T-helper 9 cell (primary cell): ENCODE measurements around the gene NUDT6.

Source experiments
- DNase-seq: peaks from one replicate; pipeline ENCODE4 v3.0.0-alpha.2; 2020
- total RNA-seq, 2 donors: gene quantifications; one replicate each; lab custom pipeline; 2026; lab: John Stamatoyannopoulos, UW

NUDT6 gene
- total RNA-seq = 0.97 to 1.3 reads per million in 2 donors

DNA sequence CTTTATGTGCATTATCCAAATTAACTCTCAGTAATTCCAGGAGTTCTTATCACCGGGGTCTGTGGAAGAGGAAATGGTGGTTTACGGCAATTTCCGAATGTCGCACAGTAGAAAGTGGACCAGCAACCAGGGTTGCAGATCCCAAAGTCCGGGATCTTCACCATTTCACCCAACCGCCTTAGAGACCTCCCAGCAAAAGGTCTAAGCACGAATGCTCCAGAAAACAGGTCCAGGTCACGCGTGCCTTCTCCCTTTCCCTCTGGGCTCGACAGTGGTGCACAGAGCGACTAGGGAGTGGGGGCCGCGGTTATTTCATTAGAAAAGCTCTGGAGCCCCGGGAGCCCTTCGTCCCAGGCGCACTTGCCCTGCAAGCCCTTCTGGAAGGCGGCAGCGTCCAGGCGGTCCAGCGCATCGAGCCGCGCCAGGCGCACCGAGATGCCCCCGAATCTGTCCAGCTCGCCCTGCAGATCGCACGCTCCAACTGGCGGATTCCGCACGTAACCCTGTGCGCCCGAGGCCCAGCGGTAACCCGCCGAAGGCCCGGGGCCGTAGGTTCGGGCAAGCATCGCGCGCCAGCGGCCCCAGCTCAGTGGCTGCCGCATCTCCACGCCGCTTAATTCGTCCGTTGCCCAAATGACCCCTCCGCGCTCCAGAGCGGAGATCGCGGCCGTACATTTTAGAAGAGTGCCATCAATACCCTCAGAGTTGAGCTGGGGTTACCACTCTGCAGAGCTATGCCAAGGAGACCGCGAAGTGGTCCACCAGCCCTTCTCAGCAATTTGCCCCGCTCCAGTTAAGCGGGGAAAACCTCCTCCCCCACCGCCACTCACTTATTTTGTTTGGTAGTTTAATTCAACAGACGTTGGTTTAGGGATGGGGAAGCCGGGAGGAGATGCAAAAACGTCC is at the start of gene NUDT6:
Gene NUDT6, minus strand, starts transcription at position 627 of the 906 bp plus-strand sequence. Its CDS starts 25 bp downstream, at position 602.
- peak; percentile 5 for DNase-seq

DNA sequence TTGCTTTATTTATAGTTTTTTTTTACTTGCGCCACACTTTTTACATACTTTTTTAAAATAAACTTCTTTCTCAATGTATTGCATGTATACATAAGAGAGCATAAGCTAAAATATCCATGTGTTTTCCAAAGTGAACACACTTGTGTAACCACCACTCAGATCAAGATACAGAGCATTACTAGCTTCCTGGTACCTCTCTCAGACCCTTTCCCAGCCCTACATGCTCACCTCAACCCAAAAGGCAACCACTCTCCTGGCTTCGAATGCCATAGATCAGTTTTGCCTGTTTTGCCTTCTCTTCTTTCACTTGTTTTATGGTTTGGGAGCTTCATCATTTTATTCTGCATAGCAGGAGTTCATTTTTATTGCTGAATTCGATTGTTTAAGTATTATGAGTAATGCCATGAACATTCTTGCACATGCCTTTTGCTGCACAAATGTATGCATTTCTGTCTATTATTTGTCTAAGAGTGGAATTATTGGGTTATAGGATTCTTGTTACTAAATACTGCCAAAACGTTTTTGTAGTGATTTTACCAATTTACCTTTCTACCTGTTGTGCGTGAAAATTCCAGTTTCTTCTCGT is 45.9 kb upstream of the NUDT6 start:
- DNase-seq = no peak

DNA sequence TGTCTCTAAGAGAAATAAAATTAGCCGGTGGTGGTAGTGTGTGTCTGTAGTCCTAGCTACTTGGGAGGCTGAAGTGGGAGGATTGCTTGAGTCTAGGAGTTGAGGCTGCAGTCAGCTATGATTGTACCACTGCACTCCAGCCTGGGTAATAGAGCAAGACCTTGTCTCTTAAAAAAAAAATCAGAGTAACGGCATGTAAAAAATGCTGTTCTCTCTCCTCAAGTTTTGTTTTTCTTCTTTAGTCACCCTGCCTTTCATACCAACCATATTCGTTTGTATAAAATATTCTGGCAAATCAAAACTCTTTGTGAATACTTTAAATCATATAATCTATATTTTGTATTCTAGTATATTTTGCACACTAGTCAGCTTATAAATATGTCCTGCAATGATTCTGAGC is 44.8 kb upstream of the NUDT6 start:
- no peak for DNase-seq

DNA sequence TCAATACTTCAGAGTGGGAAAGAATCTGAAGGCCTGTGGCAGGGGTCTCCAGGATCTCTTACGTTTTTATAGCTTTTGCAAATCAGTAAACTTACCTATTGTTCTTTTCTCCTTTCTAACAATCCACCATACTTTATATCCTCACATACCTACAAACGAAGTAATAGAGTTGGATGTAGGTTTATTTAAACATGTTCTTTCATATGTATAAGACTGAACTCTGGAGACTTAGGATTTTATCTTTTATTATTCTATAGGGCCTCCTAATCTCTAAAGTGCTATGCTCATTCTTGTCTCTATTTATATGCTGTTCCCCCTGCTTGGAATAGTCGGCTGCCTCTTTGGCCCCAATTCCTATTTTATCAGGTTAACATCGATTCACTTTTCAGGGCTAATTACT is 43.8 kb upstream of the NUDT6 start:
- no peak for DNase-seq

DNA sequence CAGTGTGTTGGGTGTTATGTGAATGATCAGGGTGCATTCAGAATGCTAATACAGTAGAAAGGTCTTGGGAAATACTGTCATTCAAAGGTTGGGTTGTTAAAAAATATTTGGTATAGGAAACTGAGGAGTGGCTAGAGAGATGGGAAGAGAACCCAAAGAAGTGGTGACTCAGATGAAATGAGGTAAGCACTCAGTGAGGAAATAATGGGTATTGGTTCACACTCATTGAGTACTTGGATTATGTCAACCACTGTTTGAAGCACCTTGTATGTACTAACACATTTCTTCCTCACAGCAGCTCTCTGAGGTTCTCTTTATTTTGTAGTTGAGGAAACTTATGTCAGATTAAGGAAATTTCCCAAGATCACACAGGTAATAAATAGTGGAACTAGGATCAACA is 40.8 kb upstream of the NUDT6 start:
- no peak for DNase-seq

DNA sequence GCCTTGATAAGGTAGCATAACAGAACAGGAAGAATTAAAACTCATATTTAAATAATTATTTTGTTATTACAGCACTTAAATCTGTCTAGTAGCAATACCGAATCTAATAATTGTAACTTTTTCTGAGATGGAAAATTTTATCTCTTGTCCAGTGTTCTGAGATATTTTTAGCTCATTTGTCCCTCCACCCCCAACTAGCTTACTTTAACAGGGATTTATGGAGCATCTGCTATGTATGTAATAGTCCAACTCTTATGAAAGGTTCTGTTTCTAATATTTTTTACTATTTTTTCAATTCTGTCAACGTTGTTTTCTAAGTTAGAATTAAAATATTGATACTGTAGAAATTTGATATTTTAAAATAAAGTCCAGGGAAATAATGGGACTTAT is 38.2 kb upstream of the NUDT6 start:
- DNase-seq = no peak

DNA sequence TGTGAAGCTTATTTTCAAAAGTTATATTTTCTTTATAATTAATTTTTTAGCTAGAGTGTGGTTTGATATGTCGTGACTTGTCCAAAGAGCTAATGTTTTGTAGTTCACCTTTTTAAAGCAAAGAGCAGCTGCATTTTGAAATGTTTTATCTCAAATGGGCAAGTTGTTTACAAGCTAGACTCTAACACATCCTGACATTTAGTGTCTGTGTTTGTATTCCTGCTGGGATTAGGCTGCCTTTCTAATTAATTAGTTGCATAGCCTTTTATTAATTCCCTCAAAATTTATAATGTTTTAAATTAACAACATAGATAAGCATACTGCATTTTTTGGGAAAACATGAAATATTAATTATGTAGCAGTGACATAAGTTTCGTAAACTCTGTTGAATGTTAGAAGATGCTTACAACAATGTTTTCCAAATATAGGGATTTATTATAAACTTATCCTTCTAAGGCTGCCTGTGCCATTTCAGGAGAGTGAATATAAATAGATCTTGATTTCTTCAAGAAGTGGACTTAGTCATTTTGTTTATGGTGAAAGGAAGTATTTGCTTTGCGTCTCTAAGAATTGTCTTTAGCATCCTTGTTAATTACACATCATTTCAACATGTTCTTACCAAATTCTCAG is 37.7 kb upstream of the NUDT6 start:
- no peak for DNase-seq

DNA sequence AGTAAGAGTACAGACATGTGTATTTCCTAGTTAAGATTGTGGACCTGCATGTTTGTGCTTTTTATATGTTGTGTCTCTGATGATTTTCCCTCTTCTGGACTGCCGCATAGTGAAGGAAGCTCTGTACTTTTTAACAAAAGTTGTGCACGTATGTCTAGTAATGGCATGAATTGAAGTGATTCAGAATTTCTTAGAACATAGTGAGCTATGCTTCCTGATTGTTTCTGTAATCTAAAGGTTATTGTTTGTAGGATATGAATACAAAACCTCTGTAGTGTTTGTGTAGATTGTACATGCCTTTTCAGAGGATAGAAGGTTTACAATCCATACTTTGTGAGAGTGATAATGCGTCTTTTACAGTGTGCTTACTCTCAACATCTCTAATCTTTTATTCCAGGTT is 37.0 kb upstream of the NUDT6 start:
- DNase-seq = no peak

- DNase-seq = no peak
These were observed 36.1 kb upstream of the NUDT6 start for GRCh38 chr4:122958505-122958904.

DNA sequence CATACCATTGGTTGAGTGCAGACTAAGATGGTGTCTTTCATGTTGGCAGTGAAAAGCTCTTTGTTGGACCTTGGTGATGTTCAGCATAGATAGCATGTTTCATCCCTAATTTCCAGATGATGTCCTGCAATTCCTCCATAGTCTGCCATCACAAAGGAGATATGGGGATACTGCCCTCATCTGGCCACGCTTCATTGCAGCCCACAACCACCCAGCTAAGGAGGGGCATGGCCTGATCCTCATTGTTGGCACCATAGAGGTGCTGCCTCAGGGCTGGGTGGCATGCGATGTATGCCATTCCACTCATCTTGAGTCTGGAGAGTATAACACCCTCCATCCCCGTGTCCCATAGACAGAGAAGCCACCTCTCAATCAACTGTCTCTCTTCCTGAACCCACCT is 31.5 kb upstream of the NUDT6 start:
- no peak for DNase-seq

GRCh38 chr4:122952028-122952427 is 29.6 kb upstream of the NUDT6 start:
- DNase-seq = no peak

DNA sequence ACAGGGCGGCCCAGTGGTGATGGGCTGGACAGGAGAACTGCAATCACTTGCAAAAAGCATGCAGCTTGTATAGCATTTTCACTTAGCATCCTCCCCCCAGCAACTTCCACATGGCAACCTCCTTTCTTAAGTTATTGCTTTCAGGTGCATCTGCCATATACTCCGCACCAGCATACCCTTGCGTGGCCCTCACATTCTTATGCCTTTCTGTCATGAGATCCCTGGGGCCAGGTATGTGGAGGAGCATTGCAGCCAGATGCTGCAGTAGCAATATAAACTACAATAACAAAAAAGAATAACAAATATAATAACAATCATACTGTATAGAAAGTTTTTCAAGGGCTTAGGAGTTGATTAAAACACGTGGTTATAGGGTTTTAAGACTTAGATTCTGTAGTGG is 26.3 kb upstream of the NUDT6 start:
- DNase-seq = no peak

GRCh38 chr4:122946142-122946541 is 23.7 kb upstream of the NUDT6 start:
- no peak for DNase-seq

DNA sequence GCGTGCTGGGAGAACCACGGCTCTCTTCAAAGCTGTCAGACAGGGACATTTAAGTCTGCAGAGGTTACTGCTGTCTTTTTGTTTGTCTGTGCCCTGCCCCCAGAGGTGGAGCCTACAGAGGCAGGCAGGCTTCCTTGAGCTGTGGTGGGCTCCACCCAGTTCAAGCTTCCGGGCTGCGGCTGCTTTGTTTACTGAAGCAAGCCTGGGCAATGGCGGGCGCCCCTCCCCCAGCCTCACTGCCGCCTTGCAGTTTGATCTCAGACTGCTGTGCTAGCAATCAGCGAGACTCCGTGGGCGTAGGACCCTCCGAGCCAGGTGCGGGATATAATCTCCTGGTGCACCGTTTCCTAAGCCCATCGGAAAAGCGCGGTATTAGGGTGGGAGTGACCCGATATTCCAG is 22.7 kb upstream of the NUDT6 start:
- DNase-seq = peak; percentile 38

- DNase-seq = no peak
These were observed 10.4 kb upstream of the NUDT6 start for GRCh38 chr4:122932763-122933162.

DNA sequence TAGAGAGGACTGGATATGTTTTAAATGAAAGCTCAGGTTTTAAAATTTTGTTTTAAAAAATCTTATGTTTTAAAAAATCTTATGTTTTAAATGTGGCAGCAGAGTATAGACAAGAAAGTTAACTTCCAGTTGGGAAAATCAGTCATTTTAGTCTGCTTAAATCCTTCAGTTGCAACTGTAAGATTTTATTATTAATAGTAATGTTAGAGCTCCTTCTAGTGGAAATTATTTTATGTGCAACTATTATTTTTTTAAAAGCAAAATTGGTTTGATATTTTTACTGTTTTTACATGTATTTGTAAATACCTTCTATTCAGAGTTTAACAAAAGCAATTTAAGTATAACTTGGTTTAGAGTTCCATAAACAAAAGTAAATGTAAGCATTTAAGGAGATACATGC is 8.5 kb upstream of the NUDT6 start:
- DNase-seq = no peak

GRCh38 chr4:122928930-122929329 is 6.5 kb upstream of the NUDT6 start:
- DNase-seq = no peak

- peak; percentile 76 for DNase-seq
These were observed 597 bp upstream of the NUDT6 start for GRCh38 chr4:122922877-122923511.

GRCh38 chr4:122921300-122921699 is 1.1 kb downstream of the NUDT6 start:
- DNase-seq = no peak

- DNase-seq = no peak
These were observed 1.9 kb downstream of the NUDT6 start for GRCh38 chr4:122920473-122920872.

GRCh38 chr4:122917731-122918130 is 4.7 kb downstream of the NUDT6 start:
- no peak for DNase-seq

GRCh38 chr4:122914938-122915337 is 7.5 kb downstream of the NUDT6 start:
- no peak for DNase-seq

- no peak for DNase-seq
These were observed 8.0 kb downstream of the NUDT6 start for GRCh38 chr4:122914292-122914904.
